ENCODE results near the gene MORN5. TPM values are rescaled to one million over a fixed set of nuclear protein-coding genes. Genes with fewer than 3 reads are reported as not detected.

Gene MORN5
- total RNA-seq, 1 donor = not detected

DNA sequence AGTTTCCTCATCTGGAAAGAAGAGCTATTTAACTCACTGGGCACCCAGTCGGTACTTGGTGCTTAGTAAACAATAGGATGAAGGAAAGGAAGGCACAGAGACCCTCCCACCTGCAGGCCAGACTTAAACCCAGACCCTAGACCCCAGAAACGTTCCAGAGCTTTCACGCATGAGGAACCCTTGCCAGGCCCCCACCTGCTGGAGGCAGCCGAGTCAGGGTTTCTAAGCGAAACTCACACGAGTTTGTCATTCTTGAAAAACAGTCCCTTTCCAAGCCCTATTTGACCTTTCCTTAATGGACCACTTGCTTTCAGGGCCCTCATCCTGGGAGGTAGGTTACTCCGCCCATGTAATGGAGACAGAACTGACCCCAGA is 30.8 kb upstream of the MORN5 start:
- TF ChIP-seq, protein P1, sequence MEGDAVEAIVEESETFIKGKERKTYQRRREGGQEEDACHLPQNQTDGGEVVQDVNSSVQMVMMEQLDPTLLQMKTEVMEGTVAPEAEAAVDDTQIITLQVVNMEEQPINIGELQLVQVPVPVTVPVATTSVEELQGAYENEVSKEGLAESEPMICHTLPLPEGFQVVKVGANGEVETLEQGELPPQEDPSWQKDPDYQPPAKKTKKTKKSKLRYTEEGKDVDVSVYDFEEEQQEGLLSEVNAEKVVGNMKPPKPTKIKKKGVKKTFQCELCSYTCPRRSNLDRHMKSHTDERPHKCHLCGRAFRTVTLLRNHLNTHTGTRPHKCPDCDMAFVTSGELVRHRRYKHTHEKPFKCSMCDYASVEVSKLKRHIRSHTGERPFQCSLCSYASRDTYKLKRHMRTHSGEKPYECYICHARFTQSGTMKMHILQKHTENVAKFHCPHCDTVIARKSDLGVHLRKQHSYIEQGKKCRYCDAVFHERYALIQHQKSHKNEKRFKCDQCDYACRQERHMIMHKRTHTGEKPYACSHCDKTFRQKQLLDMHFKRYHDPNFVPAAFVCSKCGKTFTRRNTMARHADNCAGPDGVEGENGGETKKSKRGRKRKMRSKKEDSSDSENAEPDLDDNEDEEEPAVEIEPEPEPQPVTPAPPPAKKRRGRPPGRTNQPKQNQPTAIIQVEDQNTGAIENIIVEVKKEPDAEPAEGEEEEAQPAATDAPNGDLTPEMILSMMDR (IDR thresholded peaks at IDR 0.05; ENCODE audit: insufficient read depth, low read length) = no peak
- no peak for DNase-seq (ENCODE audit: low read depth)
- no peak overlapping the region for H3K4me3 ChIP-seq (ENCODE audit: low read depth, low read length)

DNA sequence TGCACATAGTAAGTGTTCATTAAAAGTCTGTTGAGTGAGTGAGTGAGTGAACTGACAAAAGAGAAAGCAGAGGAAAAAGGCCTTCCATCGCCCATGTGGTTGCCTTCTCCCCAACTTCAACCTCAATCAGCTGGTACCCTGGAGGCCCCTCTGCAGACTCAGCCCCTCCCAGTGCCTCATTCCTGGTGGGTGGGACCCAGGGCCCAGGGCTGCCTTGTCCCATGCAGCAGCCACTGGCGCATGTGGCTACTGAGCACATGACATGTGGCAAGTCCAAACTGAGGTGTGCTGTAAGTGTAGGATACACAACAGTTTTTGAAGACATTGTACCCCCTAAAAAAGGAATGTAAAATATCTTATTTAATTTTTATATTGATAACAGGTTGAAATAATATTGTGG is 29.7 kb upstream of the MORN5 start:
- H3K4me3 ChIP-seq (ENCODE audit: low read depth, low read length) = no peak overlapping the region
- no peak for DNase-seq (ENCODE audit: low read depth)
- TF ChIP-seq, protein P1 (IDR thresholded peaks at IDR 0.05; ENCODE audit: insufficient read depth, low read length) = no peak

DNA sequence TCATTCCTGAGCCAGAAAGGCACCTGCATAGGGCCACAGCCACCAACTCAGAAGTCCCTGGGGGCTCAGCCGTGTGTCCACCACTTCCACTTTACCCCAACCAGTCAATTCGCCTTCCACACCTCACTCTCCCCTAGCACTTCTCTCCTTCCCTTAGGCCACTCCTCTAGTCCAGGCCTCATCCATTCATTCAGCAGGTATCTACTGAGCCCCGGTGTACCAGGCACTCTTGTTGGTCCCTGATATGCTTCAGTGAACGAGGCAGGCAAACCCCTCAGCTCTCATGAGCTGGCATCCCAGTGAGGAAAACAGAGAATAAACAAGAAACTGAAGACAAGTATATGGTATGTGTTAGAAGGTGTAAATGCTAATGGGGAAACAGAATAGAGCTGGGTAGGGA is 28.9 kb upstream of the MORN5 start:
- TF ChIP-seq, protein P1 (IDR thresholded peaks at IDR 0.05; ENCODE audit: insufficient read depth, low read length) = no peak
- DNase-seq (ENCODE audit: low read depth) = no peak

DNA sequence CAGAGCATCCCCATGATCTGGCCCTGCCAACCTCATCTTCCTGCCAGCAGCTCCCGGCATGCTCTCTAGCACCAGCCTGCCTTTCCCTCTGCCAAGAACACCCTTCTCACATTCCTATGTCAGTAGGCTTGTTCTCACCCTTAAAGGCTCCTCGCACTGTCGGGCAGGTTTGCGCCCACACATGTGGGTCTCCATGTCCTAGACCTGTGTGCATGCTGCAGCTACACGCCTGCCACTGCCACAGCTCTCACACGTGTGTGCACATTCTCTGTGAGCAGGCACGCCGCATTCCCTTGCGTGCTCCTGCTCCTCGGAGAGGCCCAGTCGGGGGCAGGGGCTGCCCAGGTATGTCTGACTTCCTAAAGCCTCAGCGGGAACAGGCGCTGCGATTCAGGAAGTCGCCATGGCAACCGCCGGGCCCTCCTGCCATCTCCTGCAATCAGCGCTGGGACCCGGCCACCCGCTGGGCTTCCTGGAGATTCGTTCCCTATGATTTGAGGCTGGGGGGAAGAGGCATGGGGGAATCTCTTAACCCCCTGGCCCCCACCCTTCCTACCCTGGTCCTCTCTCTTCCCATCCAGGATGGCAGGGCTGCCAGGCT is 28.2 kb upstream of the MORN5 start:
- DNase-seq (ENCODE audit: low read depth) = no peak
- H3K4me3 ChIP-seq (ENCODE audit: low read depth, low read length) = no peak overlapping the region
- TF ChIP-seq, protein P1 (IDR thresholded peaks at IDR 0.05; ENCODE audit: insufficient read depth, low read length) = no peak

More for the DNA sequence above, 28.9 kb upstream of the MORN5 start:
- H3K4me3 ChIP-seq (ENCODE audit: low read depth, low read length) = no peak overlapping the region

DNA sequence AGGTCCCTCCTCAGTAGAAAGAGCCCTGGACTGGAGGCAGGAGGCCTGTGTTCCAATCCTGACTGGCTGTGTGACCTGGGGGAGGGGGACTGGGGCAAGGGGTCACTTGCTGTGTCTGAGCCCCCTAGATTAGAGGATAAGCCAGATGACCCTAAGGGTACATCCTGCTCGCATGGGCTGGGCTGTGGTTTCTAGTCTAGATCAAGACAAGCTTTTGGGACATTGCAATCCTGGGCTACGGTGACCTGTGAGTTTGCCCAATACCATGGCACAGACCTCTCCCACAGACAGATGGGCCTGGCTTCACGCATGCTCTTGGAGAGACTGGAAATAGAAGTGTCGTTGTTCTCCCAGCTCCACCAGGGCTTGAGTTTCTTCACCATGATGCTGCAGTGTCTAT is 27.2 kb upstream of the MORN5 start:
- TF ChIP-seq, protein P1 (IDR thresholded peaks at IDR 0.05; ENCODE audit: insufficient read depth, low read length) = no peak
- H3K4me3 ChIP-seq (ENCODE audit: low read depth, low read length) = no peak overlapping the region
- no peak for DNase-seq (ENCODE audit: low read depth)

DNA sequence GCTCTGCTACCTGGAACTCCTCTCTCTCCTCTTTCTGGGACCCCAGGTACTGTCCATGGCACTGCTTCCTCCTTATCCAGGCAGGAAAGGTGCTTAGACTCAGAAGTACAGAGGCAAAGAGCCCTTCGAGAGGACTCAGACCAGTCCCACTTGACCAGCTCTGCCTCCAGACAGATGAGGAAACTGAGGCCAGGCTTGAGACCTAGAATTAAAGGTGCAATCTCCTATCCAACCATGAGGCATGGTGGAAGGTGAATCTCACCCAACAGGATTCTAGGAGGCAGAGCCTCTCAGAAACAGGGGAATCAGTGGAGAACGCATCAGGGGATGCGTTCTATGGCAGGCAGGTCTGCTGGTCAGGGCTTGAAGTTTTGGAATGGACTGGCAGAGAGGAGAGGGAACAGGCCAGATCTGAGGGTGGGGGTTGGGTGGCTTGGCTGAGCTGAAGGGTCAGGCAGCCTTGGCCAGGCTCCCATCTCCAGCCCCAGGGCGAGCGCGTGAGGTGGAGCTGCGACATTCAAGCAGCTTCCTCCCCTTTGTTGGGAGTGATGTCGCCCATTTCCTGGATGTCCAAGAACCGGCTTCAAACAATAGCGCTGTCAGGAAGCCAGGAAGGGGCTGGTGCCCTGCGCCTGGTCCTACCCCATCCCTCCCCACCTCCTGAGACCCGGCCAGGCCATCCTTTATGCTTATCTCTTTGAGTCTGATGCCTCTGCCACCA is 26.3 kb upstream of the MORN5 start:
- TF ChIP-seq, protein P1 (IDR thresholded peaks at IDR 0.05; ENCODE audit: insufficient read depth, low read length) = no peak
- H3K4me3 ChIP-seq (ENCODE audit: low read depth, low read length) = no peak overlapping the region
- no peak for DNase-seq (ENCODE audit: low read depth)

Data from fibroblast of the aortic adventitia (primary cell).